Putamen (tissue), 1 donor: ENCODE results near the gene SUPT3H.
"Not testable (repeated sequence)": the region's sequence is repeated elsewhere in the genome, so short reads cannot be mapped to it uniquely, and the experiment has no call there.

ENCODE experiments used
- DNase-seq: peaks from one replicate; pipeline ENCODE4 v3.0.0-alpha.2; 2016; ENCODE audit warnings: low spot score

Gene SUPT3H

DNA sequence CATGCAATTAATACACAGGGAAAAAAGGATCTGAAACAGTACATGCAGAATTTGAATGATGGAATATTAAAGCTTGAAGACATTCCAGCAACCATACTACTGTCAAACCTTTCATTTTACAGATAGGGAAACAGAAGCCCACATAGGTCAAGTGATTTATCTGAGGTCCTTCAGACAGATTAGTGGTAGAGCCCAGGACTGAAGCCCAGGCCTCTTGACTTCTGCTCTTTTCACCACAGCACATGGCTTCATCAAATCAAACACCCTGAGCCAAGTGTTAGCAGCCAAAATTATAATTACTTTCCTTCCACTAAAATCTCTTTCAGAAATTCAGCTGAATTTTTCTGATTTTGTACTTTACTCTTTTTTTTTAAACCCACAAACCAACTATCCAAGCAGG lies 485.2 kb downstream of the SUPT3H start:
- no peak for DNase-seq

DNA sequence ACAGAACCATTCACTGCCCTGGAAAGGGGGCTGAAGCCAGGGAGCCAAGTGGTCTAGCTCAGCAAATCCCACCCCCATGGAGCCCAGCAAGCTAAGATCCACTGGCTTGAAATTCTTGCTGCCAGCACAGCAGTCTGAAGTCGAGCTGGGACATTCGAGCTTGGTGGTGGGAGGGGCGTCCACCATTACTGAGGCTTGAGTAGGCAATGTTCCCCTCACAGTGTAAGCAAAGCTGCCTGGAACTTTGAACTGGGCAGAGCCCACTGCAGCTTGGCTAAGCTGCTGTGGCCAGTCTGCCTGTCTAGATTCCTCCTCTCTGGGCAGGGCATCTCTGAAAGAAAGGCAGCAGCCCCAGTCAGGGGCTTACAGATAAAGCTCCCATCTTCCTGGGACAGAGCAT lies 498.7 kb downstream of the SUPT3H start:
- not testable (repeated sequence) for DNase-seq

DNA sequence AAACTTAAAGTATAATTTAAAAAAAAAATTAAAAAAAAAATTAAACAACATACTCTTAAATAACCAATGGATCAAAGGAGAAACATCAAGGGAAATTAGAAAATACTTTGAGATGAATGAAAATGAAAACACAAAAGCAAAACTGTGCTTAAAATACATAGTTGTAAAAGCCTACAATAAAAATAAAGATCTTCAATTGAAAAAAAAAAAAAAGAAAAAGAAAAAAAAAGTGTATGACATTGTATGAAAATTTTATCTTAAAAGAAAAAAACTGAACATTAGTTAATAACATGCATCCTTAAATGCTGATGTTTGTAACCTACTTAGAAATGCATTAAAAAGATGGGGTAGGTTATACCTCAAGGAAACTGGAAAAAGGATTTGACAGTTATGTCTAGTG lies 501.1 kb downstream of the SUPT3H start:
- not testable (repeated sequence) for DNase-seq

DNA sequence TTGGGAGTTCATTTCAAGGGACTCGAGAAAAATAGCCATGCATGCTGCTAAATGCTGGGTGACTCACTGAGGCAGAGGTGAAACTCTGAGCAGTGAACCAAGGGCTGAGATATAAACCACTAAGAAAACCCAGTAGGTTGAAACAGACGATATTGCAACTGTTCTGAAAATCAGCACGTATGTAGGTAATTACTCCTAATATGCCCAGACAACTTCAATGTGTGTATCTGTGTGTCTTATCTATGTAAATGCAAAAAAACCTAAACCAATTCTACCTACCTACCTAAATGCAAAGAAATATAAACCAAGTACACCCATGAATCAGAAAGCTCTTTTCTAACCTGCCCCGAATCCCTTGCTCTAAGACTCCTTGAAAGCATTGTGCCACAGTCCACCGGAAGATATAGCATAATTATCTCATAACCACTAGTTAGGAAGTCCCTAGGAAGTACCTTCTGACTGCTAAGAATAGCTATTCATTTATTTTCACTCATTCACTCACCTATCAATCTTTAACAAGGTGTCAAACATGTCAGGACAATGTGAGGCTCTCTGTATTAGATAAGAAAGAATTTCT lies 508.3 kb downstream of the SUPT3H start:
- no peak for DNase-seq

DNA sequence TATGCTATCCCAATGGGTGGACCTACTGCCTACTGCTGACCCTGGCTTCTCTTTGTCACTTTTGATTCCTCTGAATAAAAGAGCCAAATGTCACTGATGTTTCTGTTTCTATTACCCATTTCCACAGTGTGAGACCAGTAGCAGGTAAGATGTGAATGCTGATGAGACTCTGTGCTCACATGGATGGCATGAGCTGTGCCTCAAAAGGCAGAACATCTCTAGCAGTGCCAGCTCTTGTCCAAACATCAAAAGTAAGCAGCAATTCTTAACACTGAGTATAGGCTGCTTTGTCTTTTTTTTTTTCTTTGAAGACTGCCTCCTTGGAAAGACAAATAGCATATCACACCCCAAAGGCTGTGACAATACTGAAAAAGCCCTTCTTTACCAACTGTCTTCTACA lies 508.8 kb downstream of the SUPT3H start:
- DNase-seq, result no peak

DNA sequence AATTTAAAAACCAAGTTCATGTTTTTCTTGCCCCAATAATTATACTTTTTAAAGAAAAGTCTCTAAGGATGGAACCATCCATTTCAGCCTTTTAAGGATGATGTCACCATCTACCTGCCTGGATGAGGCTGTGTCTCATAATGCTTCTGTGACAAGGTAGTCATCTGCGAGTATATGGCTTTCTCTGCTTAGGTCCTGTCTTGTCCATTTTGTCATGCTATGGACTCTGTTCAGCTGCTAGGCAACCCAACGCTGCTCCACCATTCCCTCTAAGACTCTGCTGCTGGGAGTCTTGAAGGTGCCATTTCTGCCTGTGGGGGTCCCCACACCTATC lies 509.4 kb downstream of the SUPT3H start:
- DNase-seq, result no peak

DNA sequence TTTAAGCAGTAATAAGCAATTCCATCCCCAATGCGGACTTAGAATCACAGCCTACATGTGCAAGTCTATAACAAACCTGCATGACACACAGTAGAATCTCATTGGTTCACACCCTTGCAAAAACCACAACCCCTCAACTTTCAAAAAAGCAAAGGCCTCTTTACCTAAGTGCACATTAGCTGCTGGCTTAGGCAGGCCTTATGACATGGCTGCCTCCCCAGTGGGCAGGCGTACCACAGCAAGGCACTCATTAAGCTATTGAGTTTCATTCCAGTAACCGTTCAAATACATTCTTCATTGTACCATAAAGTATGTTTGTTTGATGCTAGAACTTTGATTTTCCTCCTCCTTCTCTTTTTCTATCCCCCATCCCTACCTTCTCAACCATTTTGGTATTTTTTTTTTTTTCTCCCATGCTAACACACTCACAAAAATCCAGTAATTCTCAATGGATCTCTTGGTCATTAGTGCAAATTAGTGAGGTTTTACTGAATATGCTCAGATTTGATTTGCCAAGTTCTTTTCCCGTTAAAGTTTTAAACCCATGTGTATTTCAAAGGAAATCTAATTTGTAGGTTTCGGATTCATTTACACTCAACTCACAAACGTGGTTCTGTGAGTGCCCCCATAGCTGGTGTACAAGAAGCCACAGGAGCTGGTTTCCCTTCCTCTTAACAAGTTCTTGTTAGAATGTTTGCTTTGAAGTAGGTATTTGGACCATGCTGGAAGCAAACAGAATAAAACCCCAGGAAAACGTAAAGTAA lies 510.0 kb downstream of the SUPT3H start:
- no peak for DNase-seq

DNA sequence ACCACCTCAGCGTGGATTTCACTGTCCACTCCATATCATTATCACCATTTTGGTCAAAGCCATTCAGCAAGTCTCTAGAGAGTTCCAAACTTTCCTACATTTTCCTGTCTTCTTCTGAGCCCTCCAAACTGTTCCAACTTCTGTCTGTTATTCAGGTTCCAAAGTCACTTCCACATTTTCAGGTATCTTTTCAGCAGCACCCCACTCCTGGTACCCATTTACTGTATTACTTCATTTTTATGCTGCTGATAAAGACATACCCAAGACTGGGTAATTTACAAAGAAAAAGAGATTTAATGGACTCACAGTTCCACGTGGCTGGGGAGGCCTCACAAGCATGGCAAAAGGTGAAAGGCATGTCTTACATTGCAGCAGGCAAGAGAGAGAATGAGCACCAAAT lies 512.5 kb downstream of the SUPT3H start:
- DNase-seq, result not testable (repeated sequence)

DNA sequence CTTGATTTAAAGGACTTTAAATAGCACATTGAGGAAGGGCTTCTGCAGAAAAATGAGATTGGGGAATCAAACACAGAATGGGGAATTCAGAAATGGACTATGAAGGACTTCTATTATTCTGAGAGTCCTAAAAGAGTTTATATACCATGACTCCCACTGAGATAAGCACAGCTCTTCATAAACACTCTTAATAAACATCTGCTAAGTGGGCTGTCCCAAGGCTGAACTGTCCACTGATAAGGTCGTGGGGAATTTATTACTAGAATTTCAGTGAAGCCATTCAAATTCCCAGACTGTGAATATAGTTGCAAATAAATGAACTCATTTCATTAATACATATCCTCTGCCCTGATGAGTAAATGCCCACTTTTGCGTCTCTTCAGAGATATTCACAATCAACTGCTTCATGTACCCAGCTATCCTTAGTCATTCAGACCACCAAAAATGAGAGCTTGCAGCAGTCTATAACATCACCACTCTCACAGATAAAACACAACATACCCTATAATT lies 517.8 kb downstream of the SUPT3H start:
- no peak for DNase-seq

DNA sequence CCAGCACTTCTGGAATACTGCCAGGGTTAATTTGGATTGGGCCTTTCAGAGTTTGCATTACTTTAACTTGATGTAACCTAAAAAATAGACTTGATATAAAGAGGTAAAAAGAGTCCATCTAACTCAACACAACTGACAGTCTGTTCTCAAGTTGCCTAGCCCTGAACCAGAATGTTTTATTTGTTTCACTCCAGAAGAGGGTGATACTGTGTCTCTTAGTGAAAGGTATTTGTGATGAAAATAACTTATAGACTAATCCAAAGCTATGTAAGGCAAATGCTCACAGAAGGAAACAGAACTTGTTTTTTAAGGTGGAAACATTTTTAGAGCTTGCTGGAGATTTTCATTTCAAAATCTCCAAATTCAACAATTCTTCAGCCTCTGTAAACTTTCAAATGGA lies 518.7 kb downstream of the SUPT3H start:
- no peak for DNase-seq

DNA sequence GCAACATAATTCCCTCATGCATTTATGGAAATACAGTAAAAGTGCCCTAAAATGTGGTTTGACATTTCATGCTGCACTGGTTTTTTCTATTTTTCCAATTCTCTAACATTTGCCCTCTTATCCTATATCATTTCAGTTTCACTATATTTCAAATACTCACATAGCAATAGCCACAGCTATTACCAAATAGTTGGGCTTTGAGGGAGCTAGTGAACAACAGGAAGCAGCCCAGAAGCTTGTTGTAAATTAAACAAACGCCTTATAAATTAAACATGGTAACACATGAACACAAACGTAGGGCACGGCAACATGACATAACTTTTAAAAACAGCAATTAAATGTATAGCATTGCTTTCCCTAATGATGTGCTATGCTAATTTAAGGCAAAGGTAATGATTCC lies 521.3 kb downstream of the SUPT3H start:
- DNase-seq, result no peak

DNA sequence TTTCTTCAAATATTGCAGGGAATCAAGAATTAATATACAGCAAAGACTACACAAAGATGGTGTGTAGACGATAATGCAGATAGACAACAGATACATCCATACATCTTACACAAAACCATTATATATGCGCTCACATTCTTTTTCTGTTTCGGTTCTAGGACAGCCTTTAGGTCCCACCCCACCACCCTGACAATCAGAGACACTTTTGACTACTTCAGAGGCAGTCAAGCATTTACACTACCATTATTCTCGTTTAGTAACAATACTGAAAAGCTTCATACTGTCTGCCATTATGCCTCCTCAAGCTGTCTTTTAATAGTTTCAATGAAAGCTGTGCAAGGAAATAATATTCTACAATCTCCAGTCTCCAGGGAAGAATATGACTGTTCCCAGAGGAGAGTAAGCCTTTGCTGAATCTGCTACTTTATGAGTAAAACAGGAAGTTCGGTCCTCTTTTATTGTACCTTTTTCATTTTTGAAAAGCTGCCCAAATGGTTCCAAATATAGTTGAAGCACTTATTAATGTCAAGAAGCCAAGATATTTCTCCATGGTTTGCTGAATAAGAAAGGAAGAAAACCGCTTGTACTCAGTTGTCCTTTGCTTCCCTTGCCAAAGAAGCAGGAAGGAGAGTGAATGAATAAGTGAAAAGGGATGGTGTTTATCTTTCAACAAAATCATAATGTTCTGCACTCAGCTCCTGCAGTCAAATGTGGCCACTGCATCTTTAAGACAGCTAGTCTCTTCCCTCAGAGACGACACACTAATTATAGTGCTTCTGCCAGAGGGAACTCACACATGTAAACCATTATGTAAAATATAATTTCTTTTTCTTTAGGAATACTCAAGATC lies 521.9 kb downstream of the SUPT3H start:
- peak; percentile 2 for DNase-seq

DNA sequence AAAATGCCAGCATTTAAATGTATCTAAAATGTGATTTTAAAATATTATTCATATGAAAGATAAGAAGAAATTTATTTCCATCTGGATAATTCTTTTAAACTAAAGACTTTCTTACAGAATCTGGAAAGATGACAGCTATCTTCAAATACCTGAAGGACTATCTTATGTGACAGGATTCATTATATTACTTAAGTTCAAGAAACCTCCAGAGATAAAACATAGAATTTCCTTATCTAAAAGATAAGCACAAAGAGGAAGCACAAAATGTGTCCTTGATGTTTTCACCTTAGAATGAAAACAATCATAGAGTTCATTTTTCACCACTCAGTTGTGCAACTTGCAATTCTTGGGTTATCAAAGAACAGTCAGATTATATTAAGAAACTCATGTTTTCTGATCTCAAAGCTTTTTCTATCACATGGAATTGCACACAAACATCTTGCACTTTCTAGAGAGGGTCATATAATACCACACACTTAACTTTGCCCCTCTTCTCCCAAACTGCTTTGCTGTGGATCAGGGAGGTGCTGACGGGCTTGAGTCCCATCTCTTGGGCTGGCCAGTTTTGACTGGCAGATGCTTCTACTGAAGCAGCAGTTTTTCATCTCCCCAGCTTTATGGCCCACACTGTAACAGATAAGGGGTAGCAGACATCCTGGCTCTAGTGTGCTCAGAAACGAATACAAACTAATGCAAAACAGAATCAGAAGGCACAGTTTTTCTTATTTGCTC lies 522.9 kb downstream of the SUPT3H start:
- no peak for DNase-seq

DNA sequence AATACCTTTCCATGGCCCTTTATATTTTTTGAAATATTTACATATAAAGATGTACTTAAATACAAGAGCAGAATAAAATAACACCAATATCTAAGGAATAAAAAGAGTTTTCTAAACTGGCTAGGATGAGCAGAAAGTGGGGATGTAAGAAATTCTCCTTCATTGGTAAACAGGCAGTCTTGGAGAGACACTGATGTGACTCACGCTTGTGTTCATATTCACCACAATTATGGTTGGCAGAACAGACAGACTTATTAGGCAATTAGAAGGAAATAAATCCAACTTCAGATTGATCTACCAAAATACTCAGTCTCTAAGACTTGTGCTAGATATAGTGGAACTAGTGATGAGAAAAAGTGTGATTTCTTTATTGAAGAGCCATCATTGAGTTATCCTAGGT lies 526.6 kb downstream of the SUPT3H start:
- no peak for DNase-seq

DNA sequence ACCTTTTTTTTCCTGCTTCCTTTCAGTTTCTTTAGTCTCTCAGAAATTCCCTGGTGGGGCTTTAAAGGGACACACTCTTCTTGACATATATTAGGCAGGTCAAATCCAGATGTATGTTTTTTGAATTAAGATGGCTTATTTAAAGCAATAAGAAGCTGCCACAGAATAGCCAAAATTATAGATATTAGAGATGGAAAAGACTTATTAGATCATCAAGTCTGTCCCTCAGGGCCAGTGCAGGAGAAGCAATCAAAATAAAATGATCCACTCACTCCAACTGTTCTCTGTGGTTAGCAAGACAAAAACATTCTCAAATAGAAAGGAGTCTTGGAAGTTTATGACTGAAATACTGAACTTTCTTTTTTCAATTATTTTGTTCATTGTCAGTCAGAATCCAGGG lies 527.4 kb downstream of the SUPT3H start:
- DNase-seq, result no peak

DNA sequence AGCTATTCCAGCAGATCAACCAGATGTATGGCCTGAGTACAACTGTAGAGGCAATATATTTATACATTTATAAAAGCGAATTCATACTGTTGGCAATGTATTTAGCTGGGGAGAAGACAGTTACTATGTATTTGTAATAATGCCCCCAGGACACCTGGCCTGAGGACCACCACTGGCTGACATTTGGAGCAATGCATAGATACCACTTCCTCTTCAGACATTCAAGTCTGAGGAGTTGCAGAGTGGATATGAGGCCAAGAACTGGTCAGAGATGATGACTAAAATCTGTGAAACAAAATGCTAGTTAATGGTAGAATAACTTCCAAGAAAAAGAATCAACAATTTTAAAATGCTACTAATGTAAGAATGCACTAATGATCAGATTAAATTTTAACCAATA lies 527.9 kb downstream of the SUPT3H start:
- no peak for DNase-seq

DNA sequence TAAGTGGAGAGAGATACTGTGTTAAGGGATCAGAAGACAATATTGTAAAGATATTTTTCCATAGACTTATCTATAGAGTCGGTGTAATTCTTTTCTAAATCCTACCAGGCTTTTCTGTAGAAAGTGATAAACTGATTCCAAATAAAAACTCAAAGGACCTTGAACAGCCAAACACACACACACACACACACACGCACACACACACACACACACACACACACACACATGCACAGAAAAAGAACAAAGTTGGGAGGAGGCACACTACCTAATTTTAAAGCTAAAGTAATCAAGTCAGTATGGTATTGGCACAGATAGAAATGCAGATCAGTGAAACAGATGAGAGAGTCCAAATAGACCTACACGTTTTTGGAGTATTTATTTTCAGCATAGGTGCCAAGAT lies 534.0 kb downstream of the SUPT3H start:
- no peak for DNase-seq

DNA sequence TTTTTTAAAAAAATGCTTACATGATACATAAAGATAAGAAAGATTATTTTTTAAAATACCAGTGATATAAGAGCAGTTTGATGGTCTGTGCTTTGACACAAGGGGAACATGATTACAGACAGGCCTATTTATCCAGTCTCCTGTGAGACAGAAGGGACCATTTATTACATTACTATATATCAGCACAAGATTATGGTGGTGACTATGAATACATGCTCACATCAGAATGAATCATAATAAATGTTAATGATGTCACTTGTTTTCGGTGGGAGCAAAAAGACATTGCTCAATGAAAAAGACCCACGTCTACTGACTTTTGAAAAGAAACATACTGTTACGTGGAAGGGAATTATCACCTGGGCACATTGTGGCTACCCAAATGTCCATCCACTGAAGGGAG lies 535.1 kb downstream of the SUPT3H start:
- no peak for DNase-seq

DNA sequence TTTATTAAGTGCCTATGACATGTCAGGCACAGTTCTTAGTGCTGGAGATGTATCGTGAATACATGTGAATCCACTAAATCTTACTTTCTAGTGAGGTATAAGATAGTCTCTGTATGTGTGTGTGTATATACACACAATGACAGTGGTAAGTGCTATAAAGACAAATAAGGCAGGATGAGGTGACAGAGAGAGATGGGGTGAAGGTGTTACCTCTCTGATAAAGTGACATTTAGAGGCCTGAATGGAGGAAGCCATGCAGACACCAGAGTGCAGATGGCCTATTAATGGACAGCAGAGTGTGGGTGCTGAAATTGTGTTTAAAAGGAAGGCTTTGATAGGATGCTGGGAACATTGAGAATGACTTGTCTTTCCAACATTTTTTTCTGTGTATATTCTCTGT lies 535.9 kb downstream of the SUPT3H start:
- DNase-seq, result no peak

DNA sequence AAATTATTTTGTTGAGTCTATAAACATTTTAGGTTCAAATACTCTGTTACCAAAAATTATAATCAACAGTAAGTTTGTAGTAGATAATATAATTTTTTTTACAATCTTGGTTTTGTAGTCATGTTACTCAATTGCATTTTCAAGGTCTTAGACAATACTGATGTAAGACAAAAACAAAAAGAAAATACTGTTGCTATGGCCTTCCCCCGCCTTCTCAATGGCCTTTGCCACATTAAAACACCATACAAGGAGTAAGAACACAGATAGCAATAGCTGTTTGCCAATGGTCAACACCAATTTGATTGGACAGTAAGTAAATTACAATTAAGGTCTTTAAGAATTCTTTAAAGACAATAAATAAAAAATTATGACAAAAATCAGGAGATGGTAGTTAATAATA lies 540.0 kb downstream of the SUPT3H start:
- no peak for DNase-seq

DNA sequence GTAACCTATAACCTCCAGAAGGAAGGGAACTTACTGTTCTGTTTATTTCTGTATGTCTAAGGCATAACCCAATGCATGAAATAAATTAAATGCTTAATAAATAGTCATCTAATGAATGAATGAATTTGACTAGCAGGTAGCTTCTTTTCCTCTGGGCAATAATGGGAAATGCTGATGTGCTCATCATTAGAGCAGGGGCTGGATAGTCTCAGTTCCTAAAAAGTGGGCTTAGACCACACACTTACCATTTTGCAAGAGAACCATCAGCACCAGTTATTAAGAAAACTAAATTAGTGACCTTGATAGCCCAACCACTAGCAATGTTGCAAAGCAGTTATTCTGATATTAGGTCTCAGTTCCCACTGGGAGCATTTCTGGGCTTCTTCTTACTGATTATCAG lies 540.5 kb downstream of the SUPT3H start:
- DNase-seq, result no peak

DNA sequence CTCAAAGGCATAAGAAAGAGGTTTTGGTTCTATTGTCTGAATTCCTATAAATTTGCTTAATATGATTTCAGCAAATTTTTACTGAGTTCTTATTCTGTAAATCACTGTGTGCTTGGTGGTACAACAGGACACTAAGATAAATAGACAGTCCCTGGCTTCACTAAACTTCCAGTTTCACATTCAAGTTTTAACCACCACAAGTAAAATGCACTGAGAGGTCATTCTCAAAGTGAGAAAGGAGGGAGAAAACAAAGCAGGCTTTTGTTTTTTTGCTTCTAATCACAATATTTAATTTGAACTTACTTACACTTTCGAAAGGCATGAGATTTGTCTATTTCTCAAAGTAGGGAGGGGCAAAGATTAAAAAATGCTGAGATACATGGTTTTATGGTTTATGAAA lies 544.5 kb downstream of the SUPT3H start:
- no peak for DNase-seq
